ENCODE results near the gene MS4A4A.

The MS4A4A gene

GRCh38 chr11:60280412-60280811 is at the start of gene MS4A4A:
Gene MS4A4A, plus strand, starts transcription at chr11:60280666. Its CDS starts 10 bp downstream, at chr11:60280676.
- TF ChIP-seq CTCF (IDR thresholded peaks at IDR 0.05; ENCODE audit: control extremely low read depth, extremely low read depth, low read depth, missing control alignments): no peak
- no peak for DNase-seq (ENCODE audit: extremely low spot score)
- CTCF ChIA-PET: no interaction called here
- POLR2A ChIA-PET: no interaction called here

GRCh38 chr11:60230681-60231080 is 49.8 kb upstream of the MS4A4A start:
- ChIA-PET CTCF (interaction anchor here (0.7 to 2.3 kb wide), 3 partner anchors 13 to 34 kb away, joined by 3 to 10 read pairs (median 9); no protein-coding TSS in a partner anchor), POLR2A (no interaction called here)
- DNase-seq (ENCODE audit: extremely low spot score): no peak
- TF ChIP-seq CTCF (IDR thresholded peaks at IDR 0.05; ENCODE audit: control extremely low read depth, extremely low read depth, low read depth, missing control alignments): no peak

GRCh38 chr11:60235321-60235720 is 45.1 kb upstream of the MS4A4A start:
- ChIA-PET CTCF (interaction anchor here (1.6 to 4.1 kb wide), 2 partner anchors 16 kb away, joined by 4 to 18 read pairs; no protein-coding TSS in a partner anchor), POLR2A (no interaction called here)
- no peak for DNase-seq (ENCODE audit: extremely low spot score)
- TF ChIP-seq CTCF (IDR thresholded peaks at IDR 0.05; ENCODE audit: control extremely low read depth, extremely low read depth, low read depth, missing control alignments): no peak

GRCh38 chr11:60240662-60241061 is 39.8 kb upstream of the MS4A4A start:
- TF ChIP-seq CTCF (IDR thresholded peaks at IDR 0.05; ENCODE audit: control extremely low read depth, extremely low read depth, low read depth, missing control alignments): no peak
- no peak for DNase-seq (ENCODE audit: extremely low spot score)
- ChIA-PET CTCF (no interaction called here), POLR2A (no interaction called here)

GRCh38 chr11:60241786-60242185 is 38.7 kb upstream of the MS4A4A start:
- ChIA-PET POLR2A (no interaction called here), CTCF (no interaction called here)
- no peak for TF ChIP-seq CTCF (IDR thresholded peaks at IDR 0.05; ENCODE audit: control extremely low read depth, extremely low read depth, low read depth, missing control alignments)
- DNase-seq (ENCODE audit: extremely low spot score): no peak

GRCh38 chr11:60242740-60243239 is 37.7 kb upstream of the MS4A4A start, which contains the start of gene MS4A4E:
Gene MS4A4E, minus strand, starts transcription at chr11:60243137. Its CDS starts 13,082 bp downstream, at chr11:60230055.
- POLR2A ChIA-PET: no interaction called here
- no peak for DNase-seq (ENCODE audit: extremely low spot score)

More at GRCh38 chr11:60242740-60243239, 37.7 kb upstream of the MS4A4A start, which contains the start of gene MS4A4E:
- CTCF ChIA-PET: no interaction called here
- no peak for TF ChIP-seq CTCF (IDR thresholded peaks at IDR 0.05; ENCODE audit: control extremely low read depth, extremely low read depth, low read depth, missing control alignments)
